SJCRH30 (cell line): ENCODE measurements around the gene CYREN. TPM values are rescaled to one million over a fixed set of nuclear protein-coding genes. Genes with fewer than 3 reads are reported as not detected.
"Not testable (repeated sequence)": the region's sequence is repeated elsewhere in the genome, so short reads cannot be mapped to it uniquely, and the experiment has no call there.

Source experiments
- DNase-seq, 2 experiments: peaks; one replicate each; pipeline ENCODE4 v3.0.0-alpha.2; 2015 to 2020
- H3K27ac ChIP-seq: fragments of 250-450 bp; sonication (Bioruptor Pico); 2 replicates; pipeline ENCODE4 v1.5.1; 2020; ENCODE audit warnings: mild to moderate bottlenecking, moderate library complexity
- H3K27me3 ChIP-seq: fragments of 250-450 bp; sonication (Bioruptor Pico); 2 replicates; pipeline ENCODE4 v1.5.1; 2020; ENCODE audit warnings: mild to moderate bottlenecking, moderate library complexity
- H3K36me3 ChIP-seq: fragments of 250-450 bp; sonication (Bioruptor Pico); 2 replicates; pipeline ENCODE4 v1.5.1; 2020; ENCODE audit warnings: mild to moderate bottlenecking, moderate library complexity
- H3K4me1 ChIP-seq: fragments of 250-450 bp; sonication (Bioruptor Pico); 2 replicates; pipeline ENCODE4 v1.5.1; 2020; ENCODE audit warnings: mild to moderate bottlenecking, moderate library complexity
- H3K4me3 ChIP-seq: fragments of 250-450 bp; sonication (Bioruptor Pico); 2 replicates; pipeline ENCODE4 v1.5.1; 2020; ENCODE audit warnings: mild to moderate bottlenecking, moderate library complexity
- H3K9me3 ChIP-seq: fragments of 250-450 bp; sonication (Bioruptor Pico); replicated peaks from 2 replicates; pipeline ENCODE4 v1.5.1; 2020; ENCODE audit warnings: mild to moderate bottlenecking, moderate library complexity
- total RNA-seq: library from RNA; depleted of rRNA; stranded (reverse); fragments of >200 nt; shearing (Covaris generic); gene quantifications from 2 replicates; pipeline ENCODE4 v1.2.3, GENCODE V29; 2014; rRNA removed

Gene CYREN
- total RNA-seq = 57.5 and 61.7 TPM in 2 replicates

- no peaks in the 10 kb centered on the region for H3K9me3 ChIP-seq
- peak within 1 kb of the TSS; percentile 88 for H3K27ac ChIP-seq
- peak; percentile 96 to 97 for DNase-seq
- H3K27me3 ChIP-seq = no peaks in the 10 kb centered on the region
- peaks cover 26% of the 10 kb centered on the region for H3K36me3 ChIP-seq
- no peaks in the 10 kb centered on the region for H3K4me1 ChIP-seq
- H3K4me3 ChIP-seq = peak within 1 kb of the TSS; percentile 89
These were observed at the start of gene CYREN for GRCh38 chr7:135170274-135170997. Gene CYREN, minus strand, starts transcription at chr7:135170707. Its CDS starts 1,785 bp downstream, at chr7:135168922.

GRCh38 chr7:135217645-135218509 lies 47.4 kb upstream of the CYREN start:
- Histone ChIP-seq H3K36me3 (no peaks in the 10 kb centered on the region), H3K4me3 (no peak overlapping the region), H3K4me1 (no peaks in the 10 kb centered on the region), H3K27me3 (peaks cover 3% of the 10 kb centered on the region; the same call in 1 of the 2 replicates), H3K9me3 (no peaks in the 10 kb centered on the region), H3K27ac (no peak overlapping the region)
- no peak for DNase-seq

- Histone ChIP-seq H3K4me1 (no peaks in the 10 kb centered on the region), H3K9me3 (no peaks in the 10 kb centered on the region), H3K36me3 (no peaks in the 10 kb centered on the region), H3K27me3 (no peaks in the 10 kb centered on the region; the same call in 1 of the 2 replicates), H3K27ac (no peak overlapping the region), H3K4me3 (no peak overlapping the region)
- DNase-seq = no peak
These were observed 45.2 kb upstream of the CYREN start for GRCh38 chr7:135215698-135216097.

GRCh38 chr7:135215180-135215579 lies 44.7 kb upstream of the CYREN start:
- no peaks in the 10 kb centered on the region; the same call in 1 of the 2 replicates for H3K27me3 ChIP-seq
- DNase-seq = no peak
- no peak overlapping the region for H3K4me3 ChIP-seq
- H3K9me3 ChIP-seq = no peaks in the 10 kb centered on the region
- H3K36me3 ChIP-seq = no peaks in the 10 kb centered on the region
- no peaks in the 10 kb centered on the region for H3K4me1 ChIP-seq
- no peak overlapping the region for H3K27ac ChIP-seq

- H3K9me3 ChIP-seq = no peaks in the 10 kb centered on the region
- no peak for DNase-seq
- H3K27ac ChIP-seq = no peak overlapping the region
- H3K36me3 ChIP-seq = no peaks in the 10 kb centered on the region
- no peaks in the 10 kb centered on the region; the same call in 1 of the 2 replicates for H3K27me3 ChIP-seq
- H3K4me3 ChIP-seq = no peak overlapping the region
- H3K4me1 ChIP-seq = no peaks in the 10 kb centered on the region
These were observed 43.3 kb upstream of the CYREN start for GRCh38 chr7:135213831-135214230.

GRCh38 chr7:135211946-135212685 lies 41.6 kb upstream of the CYREN start:
- not testable (repeated sequence) for H3K4me1 ChIP-seq, H3K27me3 ChIP-seq, H3K36me3 ChIP-seq, H3K9me3 ChIP-seq
- H3K27ac ChIP-seq = peak overlapping the region; percentile 82
- peak overlapping the region; percentile 90 for H3K4me3 ChIP-seq
- DNase-seq = peak; percentile 30 to 55

GRCh38 chr7:135211179-135211945 lies 40.9 kb upstream of the CYREN start, which contains the start of gene WDR91:
Gene WDR91, minus strand, starts transcription at chr7:135211526. Its CDS starts 24 bp downstream, at chr7:135211502.
- Histone ChIP-seq H3K4me3 (peak within 1 kb of the TSS; percentile 90), H3K36me3 (no peaks in the 10 kb centered on the region), H3K9me3 (no peaks in the 10 kb centered on the region), H3K4me1 (no peaks in the 10 kb centered on the region), H3K27ac (peak within 1 kb of the TSS; percentile 82), H3K27me3 (no peaks in the 10 kb centered on the region)
- peak; percentile 95 to 96 for DNase-seq

GRCh38 chr7:135210888-135211178 lies 40.3 kb upstream of the CYREN start:
- Histone ChIP-seq H3K9me3 (no peaks in the 10 kb centered on the region), H3K36me3 (no peaks in the 10 kb centered on the region), H3K4me1 (no peaks in the 10 kb centered on the region), H3K27ac (peak overlapping the region; percentile 24; the same call in 1 of the 2 replicates), H3K4me3 (peak overlapping the region; percentile 90), H3K27me3 (no peaks in the 10 kb centered on the region)
- DNase-seq = no peak

GRCh38 chr7:135209225-135209834 lies 38.8 kb upstream of the CYREN start:
- Histone ChIP-seq H3K27ac (no peak overlapping the region), H3K9me3 (no peaks in the 10 kb centered on the region), H3K27me3 (no peaks in the 10 kb centered on the region), H3K4me3 (no peak overlapping the region), H3K36me3 (peaks cover 1% of the 10 kb centered on the region; the same call in 1 of the 2 replicates), H3K4me1 (no peaks in the 10 kb centered on the region)
- no peak for DNase-seq

- H3K4me1 ChIP-seq = no peaks in the 10 kb centered on the region
- no peak overlapping the region for H3K27ac ChIP-seq
- H3K36me3 ChIP-seq = peaks cover 4% of the 10 kb centered on the region; the same call in 1 of the 2 replicates
- DNase-seq = no peak
- no peaks in the 10 kb centered on the region for H3K9me3 ChIP-seq
- no peak overlapping the region for H3K4me3 ChIP-seq
- no peaks in the 10 kb centered on the region for H3K27me3 ChIP-seq
These were observed 37.7 kb upstream of the CYREN start for GRCh38 chr7:135208102-135208793.

- H3K4me1 ChIP-seq = no peaks in the 10 kb centered on the region
- no peak overlapping the region for H3K4me3 ChIP-seq
- DNase-seq = no peak
- no peaks in the 10 kb centered on the region for H3K27me3 ChIP-seq
- no peak overlapping the region for H3K27ac ChIP-seq
- peaks cover 4% of the 10 kb centered on the region; the same call in 1 of the 2 replicates for H3K36me3 ChIP-seq
- no peaks in the 10 kb centered on the region for H3K9me3 ChIP-seq
These were observed 37.0 kb upstream of the CYREN start for GRCh38 chr7:135207406-135208101.

- DNase-seq = no peak
- no peak overlapping the region for H3K4me3 ChIP-seq
- H3K4me1 ChIP-seq = no peaks in the 10 kb centered on the region
- no peaks in the 10 kb centered on the region for H3K9me3 ChIP-seq
- H3K36me3 ChIP-seq = peaks cover 8% of the 10 kb centered on the region
- H3K27ac ChIP-seq = no peak overlapping the region
- no peaks in the 10 kb centered on the region for H3K27me3 ChIP-seq
These were observed 36.5 kb upstream of the CYREN start for GRCh38 chr7:135206941-135207391.

- H3K9me3 ChIP-seq = no peaks in the 10 kb centered on the region
- H3K27ac ChIP-seq = no peak overlapping the region
- H3K4me3 ChIP-seq = no peak overlapping the region
- peaks cover 9% of the 10 kb centered on the region for H3K4me1 ChIP-seq
- no peak for DNase-seq
- H3K36me3 ChIP-seq = peaks cover 8% of the 10 kb centered on the region
- no peaks in the 10 kb centered on the region for H3K27me3 ChIP-seq
These were observed 35.3 kb upstream of the CYREN start for GRCh38 chr7:135205850-135206249.
